NCI-H1694 treated with DMSO at 0.1 percent for 48 hours (cell line): ENCODE results near the gene ATP13A5.

ENCODE experiments used
- DNase-seq: peaks from one replicate; lab custom pipeline; 2025; lab: John Stamatoyannopoulos, UW

Gene ATP13A5

DNA sequence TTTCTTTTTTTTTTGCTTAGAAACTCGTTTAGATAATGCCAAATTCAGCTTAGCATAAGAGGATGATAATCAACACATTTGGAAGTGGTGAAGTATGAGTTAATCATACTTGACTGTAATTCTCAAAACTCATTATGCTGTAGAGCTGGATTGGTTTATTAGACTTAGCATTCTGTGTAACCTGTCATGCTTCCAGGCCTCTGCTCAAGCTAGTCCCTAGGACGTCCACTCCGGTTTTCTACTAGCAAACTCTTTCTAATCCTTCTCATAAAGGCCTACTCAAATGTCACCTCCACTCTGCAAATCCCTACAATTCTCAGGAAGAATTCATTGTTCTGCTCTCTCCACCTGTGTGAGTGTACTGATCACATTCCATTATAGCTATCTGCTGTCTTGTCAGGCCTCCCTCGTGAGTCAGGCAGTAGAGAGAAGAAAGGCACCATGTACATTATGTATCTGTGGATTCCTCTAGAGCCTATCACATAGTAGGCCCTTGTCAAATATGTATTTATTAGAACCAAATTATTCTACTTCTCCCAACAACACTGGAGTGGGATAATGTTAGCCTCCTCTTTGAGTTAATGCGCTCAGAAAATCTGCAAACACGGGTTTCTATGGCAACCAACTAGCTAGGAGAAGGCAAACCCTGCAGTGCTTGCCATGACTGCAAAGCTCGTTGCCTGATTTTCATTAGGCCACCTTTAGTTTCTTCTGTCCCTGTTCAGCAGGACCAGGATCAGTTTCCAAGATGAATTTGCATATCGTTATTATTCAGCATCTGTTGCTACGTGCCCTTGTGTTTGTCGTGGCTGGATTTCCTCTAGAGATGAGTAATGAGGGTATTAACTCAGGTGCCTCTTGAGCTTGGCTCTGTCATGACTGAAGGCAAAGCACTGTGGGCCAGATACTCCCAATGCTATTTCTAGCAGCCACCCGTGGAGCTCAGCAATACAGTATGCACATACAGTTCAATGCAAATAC lies 30.7 kb downstream of the ATP13A5 start:
- DNase-seq: peak; percentile 11

DNA sequence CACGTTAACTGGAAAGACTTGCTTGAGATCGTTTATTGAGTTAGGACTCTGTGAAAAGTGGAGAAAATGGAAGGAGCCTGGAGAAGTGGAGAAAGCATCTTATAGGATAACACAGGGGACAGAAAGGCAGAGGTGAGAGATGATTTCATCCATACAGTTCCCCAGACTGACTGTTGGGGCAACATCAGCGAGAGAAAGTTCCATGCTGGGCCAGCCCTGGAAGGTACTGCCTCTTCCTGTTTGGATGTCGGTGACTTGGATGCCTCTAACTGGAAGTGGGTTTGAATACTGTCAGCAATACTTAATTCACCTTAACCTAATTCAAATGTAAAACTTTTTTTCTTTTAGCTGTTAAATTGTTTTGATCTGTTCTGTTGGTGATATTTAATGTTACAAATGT lies 32.3 kb downstream of the ATP13A5 start:
- no peak for DNase-seq

DNA sequence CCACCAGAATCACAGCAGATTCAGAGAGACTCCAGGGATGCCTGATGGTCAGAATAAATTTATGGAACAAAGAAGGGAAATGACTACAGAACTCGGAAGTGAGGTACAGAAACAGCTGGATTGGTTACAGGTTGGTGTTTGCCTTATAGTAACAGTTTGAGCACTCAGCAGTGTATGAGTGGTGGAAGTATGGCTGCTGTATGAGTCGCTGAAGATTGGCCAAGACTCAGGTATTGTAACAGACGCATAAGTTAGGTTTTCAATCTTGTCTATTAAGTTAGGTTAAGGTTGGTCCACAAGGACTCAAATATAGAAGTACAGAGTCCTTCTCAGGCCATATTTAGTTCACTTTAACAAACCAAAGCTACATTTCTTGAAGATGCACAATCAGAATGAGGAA lies 33.1 kb downstream of the ATP13A5 start:
- DNase-seq: no peak

DNA sequence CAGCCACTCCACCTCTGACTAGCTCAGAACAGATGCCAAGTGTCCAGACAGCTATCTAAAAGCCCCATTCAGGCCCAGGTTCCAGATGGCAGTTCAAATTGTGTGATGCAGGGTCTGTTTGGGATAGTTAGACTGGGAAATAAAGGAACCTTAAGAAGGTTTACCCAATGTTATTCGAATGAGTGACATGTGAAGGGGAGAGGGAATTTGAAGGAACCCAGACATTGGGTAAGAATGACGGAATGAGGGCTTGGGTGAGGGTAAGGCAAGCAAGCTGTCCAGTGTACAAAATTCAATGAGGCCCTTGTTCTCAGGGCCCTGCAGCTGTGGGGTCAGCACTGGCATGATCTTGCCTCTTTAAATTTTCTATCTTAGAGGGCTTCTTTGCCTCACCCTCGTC lies 34.1 kb downstream of the ATP13A5 start:
- no peak for DNase-seq

DNA sequence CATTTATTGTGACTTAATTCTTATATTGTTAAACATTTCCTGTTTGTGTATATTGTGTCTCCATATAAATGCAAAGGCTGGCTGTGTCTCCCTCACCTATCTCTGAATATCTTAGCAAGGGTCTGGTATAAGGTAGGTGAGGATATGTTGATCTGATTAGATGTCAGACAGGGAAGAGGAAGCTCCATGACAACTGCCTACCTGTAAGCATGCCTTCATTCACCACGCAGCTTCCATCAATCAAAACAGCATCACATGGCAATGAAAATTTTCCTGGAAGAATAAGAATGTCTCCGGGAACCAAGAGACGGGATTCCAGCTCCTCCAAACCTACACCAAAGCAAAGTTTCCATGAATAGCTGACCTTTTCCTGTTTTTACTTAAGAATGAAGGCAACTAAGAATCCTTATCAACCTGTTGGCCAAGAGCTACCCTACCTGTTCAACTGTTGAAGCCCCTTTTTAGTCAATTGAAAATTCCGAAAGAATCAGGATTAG lies 34.8 kb downstream of the ATP13A5 start:
- DNase-seq: no peak

DNA sequence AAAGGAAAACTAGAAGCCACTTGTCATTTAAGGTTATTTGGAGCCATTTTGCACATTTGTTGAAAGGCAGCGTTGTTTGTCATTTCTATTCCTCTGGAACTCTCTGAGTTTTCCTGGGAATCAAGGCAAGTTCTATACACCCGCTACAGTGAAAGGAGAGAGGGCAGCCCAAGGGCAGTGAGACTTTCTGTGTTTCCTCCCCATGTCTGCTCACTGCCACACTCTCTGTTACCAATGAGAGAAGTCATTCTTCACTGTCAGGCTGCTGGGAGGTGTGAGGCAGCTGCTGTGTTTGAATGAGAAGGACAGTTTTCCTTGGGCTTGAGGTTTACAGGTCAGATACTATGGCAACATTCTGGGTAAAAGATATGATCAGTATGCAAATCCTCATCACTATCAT lies 36.0 kb downstream of the ATP13A5 start:
- DNase-seq: no peak

DNA sequence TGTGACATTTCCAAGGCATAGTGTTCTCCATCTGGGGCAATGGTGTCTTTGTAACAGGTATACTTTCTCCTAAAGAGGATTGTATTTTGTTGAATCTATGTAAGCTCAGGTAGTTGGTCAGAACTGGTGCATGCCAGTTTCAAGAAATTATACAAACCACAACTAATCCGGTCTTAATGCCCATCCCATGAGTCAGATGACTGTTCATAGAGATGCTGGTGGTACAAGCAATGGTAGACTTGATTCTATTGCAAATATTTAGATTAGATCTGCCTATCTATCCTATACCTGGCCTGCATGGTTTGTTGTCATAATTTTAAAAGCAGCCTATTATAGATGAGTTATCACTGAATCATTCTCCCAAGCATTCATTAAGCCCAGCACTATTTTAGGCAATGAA lies 43.5 kb downstream of the ATP13A5 start:
- no peak for DNase-seq

DNA sequence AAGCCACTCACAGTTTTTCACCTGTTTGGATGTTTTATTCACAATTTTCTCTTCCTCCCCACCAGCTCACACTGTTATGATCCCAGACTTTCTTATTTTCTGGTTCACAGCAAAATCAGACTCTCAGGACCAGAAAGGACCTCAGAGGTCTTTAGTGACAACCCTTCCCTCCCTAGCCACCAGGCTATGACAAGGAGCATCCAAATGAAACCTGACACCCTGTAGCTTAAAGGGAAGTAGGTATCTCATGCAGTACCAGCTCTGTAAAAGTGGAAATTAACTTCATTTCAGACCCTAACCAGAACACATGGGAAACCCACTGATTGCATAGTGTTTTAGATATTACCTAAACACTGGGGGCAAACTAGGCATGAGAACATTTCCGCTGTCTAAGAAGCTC lies 45.3 kb downstream of the ATP13A5 start:
- no peak for DNase-seq

DNA sequence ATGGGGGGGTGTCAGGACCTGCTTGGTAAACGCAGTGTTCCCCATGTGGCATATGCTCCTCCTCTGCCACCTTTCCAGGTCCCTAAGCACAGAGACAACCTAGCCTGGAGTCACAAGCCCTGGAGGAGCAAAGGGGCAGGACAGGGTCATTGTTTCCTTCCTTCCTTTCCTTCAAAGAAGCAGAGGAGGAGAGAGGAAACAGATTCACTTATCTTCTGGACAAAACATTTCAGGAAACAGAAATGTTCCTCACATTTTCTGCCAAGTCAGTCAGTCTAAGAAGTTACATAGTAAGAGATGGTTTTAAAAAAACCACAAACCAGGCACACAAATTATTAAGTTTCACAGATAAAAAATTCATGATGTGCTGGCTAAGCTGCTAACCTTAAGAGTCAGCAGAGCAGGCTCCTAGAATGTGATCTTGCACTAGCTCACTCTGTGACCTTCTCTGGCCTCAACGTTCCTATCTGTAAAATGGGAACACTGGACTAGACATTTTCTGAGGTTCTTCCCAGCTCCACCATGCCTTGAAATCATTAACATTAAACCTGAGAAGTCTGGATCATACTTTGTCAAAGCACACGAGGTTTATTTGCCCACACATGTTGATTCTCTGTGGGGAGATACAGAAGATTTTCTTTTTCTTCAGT lies 47.9 kb downstream of the ATP13A5 start:
- DNase-seq: no peak

DNA sequence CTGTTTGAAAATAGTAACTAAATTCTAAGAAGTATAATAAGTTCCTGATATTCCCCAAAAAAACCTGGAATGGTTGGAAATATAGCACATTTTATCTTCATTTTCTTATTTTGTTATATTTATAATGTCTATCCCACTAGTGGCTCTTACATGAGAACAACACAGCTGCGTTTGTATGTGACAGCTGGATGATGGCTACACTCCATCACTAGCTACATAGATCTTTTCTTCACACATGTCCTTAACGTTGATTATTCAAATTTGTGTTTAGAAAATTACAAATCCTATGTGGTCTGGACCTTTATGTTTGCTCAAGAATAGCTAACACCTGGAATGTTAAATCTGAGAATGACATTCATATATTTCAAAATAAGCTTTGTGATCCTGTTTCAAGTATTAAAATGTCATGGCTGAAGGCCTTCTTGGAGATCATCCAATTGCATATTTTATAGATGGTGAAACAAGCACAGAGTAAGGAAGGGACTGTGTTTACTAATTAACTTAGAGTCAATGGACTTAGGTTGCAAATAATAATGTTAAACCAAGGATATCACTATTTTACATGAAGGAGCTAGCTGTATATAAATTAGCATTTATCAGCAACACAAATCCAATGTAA lies 60.8 kb downstream of the ATP13A5 start:
- DNase-seq: peak; percentile 26

DNA sequence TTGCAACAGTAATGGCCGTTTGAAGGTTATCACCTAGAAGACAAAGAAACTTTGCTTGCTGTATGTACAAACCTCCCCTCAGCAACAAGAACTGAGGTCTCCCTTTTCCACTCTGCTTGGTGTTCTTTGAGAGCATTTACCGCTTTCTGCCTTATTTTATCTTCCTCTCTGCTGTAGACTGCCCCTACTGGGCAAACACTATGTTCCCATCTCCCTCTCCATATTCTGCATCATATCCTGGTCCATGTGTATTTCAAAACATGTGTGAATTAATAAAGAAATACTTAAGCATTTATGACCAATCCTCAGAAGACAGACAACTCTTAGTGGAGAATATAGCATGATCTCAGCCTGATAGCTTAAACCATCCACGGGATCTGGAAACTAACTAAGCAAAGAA lies 64.4 kb downstream of the ATP13A5 start:
- no peak for DNase-seq

DNA sequence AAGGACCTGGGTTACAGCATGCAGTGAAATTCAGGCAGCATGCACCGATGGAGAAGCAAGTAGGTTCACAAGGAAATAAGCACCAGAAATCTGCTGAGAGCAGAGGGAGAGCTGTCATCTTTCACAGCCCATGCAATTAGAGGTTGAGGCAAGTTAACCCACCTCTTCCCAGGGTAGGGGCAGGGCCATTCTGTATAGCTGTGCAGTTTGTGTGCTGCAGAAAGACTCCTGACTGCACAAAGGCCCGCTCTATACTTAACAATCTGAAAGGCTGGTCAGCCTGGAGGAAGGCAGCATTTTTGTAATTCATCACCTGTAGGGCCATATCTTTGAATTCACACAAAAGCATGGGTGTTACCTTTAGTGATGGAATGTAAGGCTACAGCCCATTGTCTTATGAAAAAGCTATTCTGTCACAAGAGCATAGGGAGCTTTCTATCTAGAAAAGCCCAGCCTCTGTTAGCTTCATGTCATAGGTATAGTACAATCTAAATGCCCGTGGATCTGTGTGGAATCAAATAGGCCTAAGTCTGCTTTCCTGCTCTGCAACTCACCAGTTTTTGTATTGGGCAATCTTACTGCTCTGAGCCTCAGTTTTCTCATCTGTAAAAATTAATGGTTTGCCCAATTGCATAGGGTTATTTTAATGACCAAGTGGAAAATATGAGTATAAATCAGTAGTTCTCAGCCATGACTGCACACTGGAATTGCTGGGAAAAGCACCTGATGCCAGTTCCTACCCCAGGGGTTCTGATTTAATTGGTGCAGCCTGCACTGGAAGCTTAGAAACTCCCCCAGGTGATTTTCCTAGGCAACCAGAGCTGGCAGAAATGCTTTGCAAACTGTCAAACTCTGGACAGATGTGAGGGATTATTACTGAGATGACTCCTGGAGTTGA lies 65.2 kb downstream of the ATP13A5 start:
- no peak for DNase-seq

DNA sequence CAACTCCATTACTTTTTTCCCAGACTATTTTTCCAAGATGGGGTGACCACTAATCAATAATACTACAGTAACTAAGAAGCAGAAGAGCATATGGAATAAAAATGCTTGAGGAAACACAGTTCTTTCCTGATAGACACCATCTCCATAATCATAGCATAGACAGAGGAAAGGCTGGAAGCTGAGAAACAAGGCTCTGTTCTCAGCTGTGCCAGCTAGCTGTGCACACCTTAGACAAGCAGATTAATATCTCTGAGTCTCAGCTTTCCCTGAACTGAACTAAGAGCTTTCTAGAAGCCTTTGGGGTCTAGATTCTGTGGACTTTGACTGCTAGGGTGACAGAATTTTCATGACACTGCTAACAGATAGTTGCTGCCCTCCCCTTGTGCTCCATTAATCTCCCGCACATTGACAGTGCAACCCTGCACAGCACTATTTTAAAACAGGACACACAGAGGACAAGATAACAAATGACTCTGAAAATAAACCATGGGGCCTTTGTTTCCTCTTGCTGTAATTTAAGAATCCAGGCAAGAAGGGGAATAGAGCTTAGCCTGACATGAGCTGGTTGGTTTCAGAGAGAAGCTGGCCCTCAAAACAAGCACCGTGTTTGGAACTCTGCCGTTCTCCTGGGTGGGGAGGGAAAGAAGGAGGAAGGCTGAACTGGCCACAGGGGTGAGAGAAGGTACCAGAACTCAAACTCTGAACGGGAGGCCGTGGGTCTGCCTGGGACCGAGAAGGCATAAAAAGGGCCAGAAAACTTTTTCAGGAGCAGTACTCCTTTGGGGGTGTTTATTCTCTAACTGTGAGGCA lies 67.4 kb downstream of the ATP13A5 start:
- DNase-seq: no peak

DNA sequence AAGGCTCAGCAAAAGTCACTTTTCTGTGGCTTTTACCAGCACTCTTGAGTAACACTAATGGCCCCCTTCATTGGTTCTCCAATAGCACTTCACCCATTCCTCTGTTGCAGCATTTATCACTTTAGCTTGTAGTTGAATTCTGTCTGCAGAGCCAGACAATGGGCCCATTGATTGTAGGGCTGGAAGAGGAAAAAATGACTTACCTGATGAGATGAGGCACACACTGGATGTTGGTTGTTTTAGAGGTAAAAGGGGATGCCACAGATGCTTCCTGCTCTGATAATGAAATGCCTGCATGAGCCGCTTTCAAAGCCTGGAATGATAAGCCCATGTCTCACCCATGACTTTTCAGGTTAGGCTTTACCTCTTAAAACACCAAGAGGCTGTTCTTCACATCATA lies 73.2 kb downstream of the ATP13A5 start:
- DNase-seq: no peak

DNA sequence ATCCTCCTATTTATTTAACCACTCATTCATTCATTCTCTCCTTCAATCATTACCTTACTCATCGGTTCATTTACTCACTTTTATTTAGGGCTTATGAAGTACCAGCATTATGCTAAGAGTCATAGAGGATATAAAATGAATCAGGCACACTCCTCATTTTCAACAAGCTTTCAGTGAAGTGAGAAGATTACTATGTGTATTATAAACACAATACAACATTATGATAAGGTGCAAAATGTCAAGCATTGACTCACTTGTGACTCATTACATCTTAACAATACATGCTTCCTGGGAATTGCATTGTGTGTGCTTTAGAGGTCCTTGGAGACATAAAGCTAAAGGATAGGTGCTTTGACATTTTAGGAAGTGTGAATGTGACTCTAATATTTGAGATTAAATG lies 77.1 kb downstream of the ATP13A5 start:
- no peak for DNase-seq

DNA sequence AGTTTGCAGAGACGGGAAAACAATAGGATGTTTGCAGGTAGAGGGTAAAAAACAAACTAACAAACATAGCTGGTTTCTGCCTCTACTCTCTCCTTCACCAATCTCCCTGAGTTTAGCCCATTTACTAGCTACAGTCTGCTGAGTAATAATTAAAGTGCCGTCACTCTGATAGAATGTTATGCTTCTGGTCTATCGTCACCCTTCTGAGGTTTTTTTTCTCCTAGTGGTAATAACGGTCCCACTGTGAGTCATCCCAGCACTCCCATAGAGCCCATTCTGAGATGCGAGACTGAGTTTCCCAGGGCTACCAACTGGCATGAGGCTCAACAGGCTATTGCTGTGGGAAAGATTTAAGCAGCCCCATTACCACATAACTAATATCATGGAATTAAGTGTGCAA lies 81.1 kb downstream of the ATP13A5 start:
- no peak for DNase-seq

DNA sequence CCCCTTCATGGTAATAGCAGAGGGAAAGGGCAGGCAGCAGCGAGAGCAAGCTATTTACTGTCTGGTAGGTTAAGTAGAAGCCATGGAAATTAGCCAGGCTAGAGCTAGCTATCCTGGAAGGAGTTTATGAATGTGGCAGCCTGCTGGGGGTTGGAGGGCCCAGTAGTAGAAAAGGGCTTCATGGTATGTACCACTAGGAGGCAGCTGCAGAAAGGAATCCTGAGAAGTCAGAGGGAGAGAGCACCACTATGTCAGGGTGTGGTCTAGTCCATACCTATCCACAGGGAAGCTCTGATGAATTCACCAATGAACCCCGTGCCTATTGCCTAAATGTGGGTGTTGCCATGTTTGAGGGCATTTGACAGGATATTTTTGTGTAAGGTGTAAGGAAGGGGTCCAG lies 82.6 kb downstream of the ATP13A5 start:
- DNase-seq: no peak

DNA sequence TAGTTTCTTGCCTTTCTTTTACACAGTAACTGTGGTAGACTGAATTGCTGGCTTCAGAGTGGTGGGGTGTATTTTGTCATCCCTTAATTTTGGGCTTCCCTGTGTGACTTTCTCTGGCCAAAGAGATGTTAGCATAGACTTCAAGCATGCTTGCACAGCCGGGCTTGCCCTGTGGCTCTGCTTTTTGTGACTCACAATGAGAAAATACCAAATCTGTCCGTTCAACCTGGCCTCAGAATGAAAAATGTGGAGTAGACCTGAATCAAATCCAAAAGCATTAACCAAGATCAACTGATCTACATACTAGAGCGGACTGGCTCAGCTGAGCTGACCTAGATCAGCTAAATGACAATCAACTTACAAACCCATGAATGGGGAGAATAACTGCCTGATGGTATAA lies 86.2 kb downstream of the ATP13A5 start:
- no peak for DNase-seq

DNA sequence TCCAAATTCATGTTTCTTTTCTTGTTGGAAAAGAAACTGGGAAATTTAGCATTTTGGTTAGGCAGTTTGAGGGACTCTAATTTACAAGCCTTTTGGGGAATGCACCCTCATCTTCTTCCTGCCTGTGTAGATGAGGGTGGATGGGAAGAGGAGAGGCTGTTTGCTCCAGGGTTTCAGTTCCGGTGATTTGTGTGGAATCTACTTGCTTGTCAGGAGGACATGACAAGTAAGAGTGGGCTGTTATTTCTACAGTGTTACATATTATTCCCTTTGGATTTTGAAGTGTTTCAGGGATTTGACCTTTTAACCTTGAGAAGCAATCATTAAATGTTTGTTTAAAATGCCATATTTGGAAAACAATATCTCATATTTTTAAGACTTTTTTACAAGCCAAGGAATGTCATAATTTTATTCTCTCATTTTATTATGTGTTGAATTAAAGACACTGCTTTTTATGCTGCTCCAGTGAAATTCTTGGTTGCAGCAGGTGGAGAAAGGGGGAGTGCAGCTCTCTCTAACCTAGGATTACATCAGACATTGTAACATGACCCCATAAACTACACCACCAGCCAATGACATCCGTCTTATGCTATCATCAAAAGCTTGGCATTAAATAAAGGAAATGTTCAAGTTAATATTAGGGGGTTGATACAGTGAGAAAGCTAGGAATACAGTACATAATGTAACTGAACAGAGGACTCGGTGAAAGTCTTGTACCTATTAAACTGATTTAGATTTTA lies 107.3 kb downstream of the ATP13A5 start:
- no peak for DNase-seq

DNA sequence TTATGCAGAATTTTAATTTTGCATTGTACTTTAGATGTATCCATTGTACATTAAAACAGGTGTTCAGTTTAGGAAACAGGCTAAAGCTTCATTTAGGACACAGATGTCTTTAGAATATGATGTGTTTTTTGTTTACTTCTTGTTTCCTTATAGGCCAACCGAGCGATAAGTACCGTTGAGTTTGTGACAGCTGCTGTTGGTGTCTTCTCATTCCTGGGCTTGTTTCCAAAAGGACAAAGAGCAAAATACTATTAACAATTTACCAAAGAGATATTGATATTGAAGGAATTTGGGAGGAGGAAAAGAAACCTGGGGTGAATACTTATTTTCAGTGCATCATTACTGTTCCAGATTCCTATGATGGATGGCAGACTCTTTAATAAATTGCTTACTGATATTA lies 108.1 kb downstream of the ATP13A5 start:
- DNase-seq: peak; percentile 50
